K562 (cell line): Measurements from ENCODE around the gene TBC1D17. TPM values are rescaled to one million over a fixed set of nuclear protein-coding genes. Genes with fewer than 3 reads are reported as not detected.

Experiments used
- ATAC-seq: fragments of 200-7000 bp; cut with Tn5 transposase; 3 replicates; pipeline ENCODE4 v1.9.1; 2020; ENCODE audit warnings: moderate library complexity
- BruUV-seq: library from RNA; stranded (reverse); fragments of 400-500 nt; replicated peaks from 2 replicates; lab custom pipeline; 2021; lab: Mats Ljungman, UMichigan
- CTCF ChIA-PET: fragments of 300-600 bp; formaldehyde crosslinking; extraction: SDS; loops from one replicate; lab custom pipeline; 2021; ENCODE audit warnings: low intra/inter-chr PET ratio; lab: Yijun Ruan, JAX
- POLR2A ChIA-PET: fragments of 300-600, 350-650 bp; sonication (Branson Sonifier 250); formaldehyde crosslinking; extraction: SDS; loops from one replicate; lab custom pipeline; 2021; ENCODE audit warnings: antibody characterized with exemption, inconsistent platforms; lab: Yijun Ruan, JAX
- DNase-seq, 4 experiments: peaks; one replicate each; pipeline versions ENCODE4 v3.0.0 to v3.0.0-alpha.2; 2011 to 2018; ENCODE audit warnings: low spot score in 3 of 4, mixed read lengths in 3 of 4; ENCODE audit errors: extremely low read depth in 1 of 4
- FAIRE-seq: peaks from 2 replicates; lab custom pipeline; 2011; peaks lifted over from hg19 to GRCh38; lab: Jason Lieb, UNC
- H2AFZ ChIP-seq: 2 replicates; pipeline ENCODE4 v1.6.0; 2011; ENCODE audit warnings: low read depth, low read length, control low read depth, inconsistent platforms
- H3K27ac ChIP-seq: fragments of 200-600 bp; 3 replicates; pipeline ENCODE4 v1.8.0; 2011; ENCODE audit warnings: low read depth, mild to moderate bottlenecking, control low read depth, inconsistent platforms, low read length, moderate library complexity, mixed read lengths; ENCODE audit errors: extremely low read depth
- H3K27me3 ChIP-seq, 2 experiments: fragments of 300-600 bp in 1 of 2; 2 replicates in 1 of 2; 3 replicates in 1 of 2; pipeline versions ENCODE4 v1.6.0 to v1.8.0; 2011; ENCODE audit warnings: inconsistent platforms in 2 of 2, low read length in 2 of 2, mild to moderate bottlenecking in 1 of 2, mixed read lengths in 1 of 2, moderate library complexity in 1 of 2; ENCODE audit not compliant: control insufficient read depth in 2 of 2, insufficient read depth in 2 of 2
- H3K36me3 ChIP-seq: fragments of 300-600 bp; 3 replicates; pipeline ENCODE4 v1.8.0; 2011; ENCODE audit warnings: mild to moderate bottlenecking, low read length, inconsistent platforms; ENCODE audit not compliant: control insufficient read depth, insufficient read depth
- H3K4me1 ChIP-seq, 2 experiments: fragments of 200-600 bp in 1 of 2; replicated peaks in 1 of 2; 2 replicates in 1 of 2; 3 replicates in 1 of 2; pipeline versions ENCODE4 v1.5.1 to v1.8.0; 2011; ENCODE audit warnings: inconsistent platforms in 2 of 2, low read length in 2 of 2, mild to moderate bottlenecking in 1 of 2, mixed read lengths in 1 of 2, moderate library complexity in 1 of 2; ENCODE audit not compliant: control insufficient read depth in 2 of 2, insufficient read depth in 2 of 2
- H3K4me2 ChIP-seq: 2 replicates; pipeline ENCODE4 v1.6.1; 2011; ENCODE audit warnings: low read length, control low read depth, inconsistent platforms, mixed read lengths; ENCODE audit not compliant: insufficient read depth
- H3K4me3 ChIP-seq: fragments of 200-600 bp; sonication (generic), shearing (Covaris generic); 2 replicates; pipeline ENCODE4 v1.5.1; 2016; ENCODE audit warnings: control low read depth, inconsistent platforms
- H3K79me2 ChIP-seq: fragments of 200-600 bp; 3 replicates; pipeline ENCODE4 v1.8.0; 2011; ENCODE audit warnings: low read length, inconsistent platforms; ENCODE audit not compliant: control insufficient read depth, insufficient read depth
- H3K9ac ChIP-seq, 2 experiments: 2 replicates each; pipeline versions ENCODE4 v1.6.0 to v1.6.1; 2011; ENCODE audit warnings: low read depth in 2 of 2, low read length in 2 of 2, control low read depth in 1 of 2, inconsistent platforms in 1 of 2, mild to moderate bottlenecking in 1 of 2, mixed read lengths in 1 of 2; ENCODE audit not compliant: insufficient read depth in 1 of 2
- H3K9me1 ChIP-seq: one replicate; pipeline ENCODE4 v1.6.0; 2011; ENCODE audit warnings: inconsistent platforms, mild to moderate bottlenecking, low read length, moderate library complexity; ENCODE audit not compliant: control insufficient read depth, insufficient read depth
- H3K9me3 ChIP-seq: replicated peaks from 2 replicates; pipeline ENCODE4 v1.5.1; 2011; ENCODE audit warnings: low read depth, low read length, inconsistent platforms; ENCODE audit not compliant: control insufficient read depth, insufficient read depth
- H4K20me1 ChIP-seq: replicated peaks from 2 replicates; pipeline ENCODE4 v1.6.1; 2011; ENCODE audit warnings: low read length, inconsistent platforms, mixed read lengths; ENCODE audit not compliant: control insufficient read depth, insufficient read depth
- CTCF ChIP-seq, 3 experiments: IDR thresholded peaks in 2 of 3; conservative IDR thresholded peaks in 1 of 3; 2 replicates each; pipeline ENCODE4 v1.5.1; 2011 to 2012; ENCODE audit warnings: low read length in 3 of 3, mild to moderate bottlenecking in 3 of 3, control low read depth in 2 of 3, improper control_type of control experiment in 1 of 3, inconsistent platforms in 1 of 3, low read depth in 1 of 3, mixed read lengths in 1 of 3, moderate library complexity in 1 of 3; ENCODE audit not compliant: insufficient read depth in 2 of 3
- DACH1 ChIP-seq: fragments of 450-650 bp; IDR thresholded peaks from 2 replicates; pipeline ENCODE4 v1.6.1; 2018; ENCODE audit not compliant: partially characterized antibody
- IRF2 ChIP-seq: sonication (generic); formaldehyde crosslinking; IDR thresholded peaks from 2 replicates; pipeline ENCODE4 v1.8.1; 2022; ENCODE audit warnings: mild to moderate bottlenecking, missing genetic modification reagents
- MBD2 ChIP-seq: sonication (generic); IDR thresholded peaks from 2 replicates; pipeline ENCODE4 v1.6.1; 2016; ENCODE audit warnings: low read depth, borderline replicate concordance
- MYNN ChIP-seq, 2 experiments: sonication (generic); formaldehyde crosslinking in 1 of 2; IDR thresholded peaks; 2 replicates each; pipeline versions ENCODE4 v1.5.0 to v1.6.1; 2016 to 2020; ENCODE audit warnings: antibody characterized with exemption in 1 of 2, missing genetic modification reagents in 1 of 2
- PCBP1 ChIP-seq: fragments of 200-400 bp; formaldehyde crosslinking; IDR thresholded peaks from 2 replicates; pipeline ENCODE4 v1.6.1; 2018; ENCODE audit warnings: mild to moderate bottlenecking, low read depth, low read length; ENCODE audit not compliant: poor library complexity, severe bottlenecking
- POLR2A ChIP-seq: fragments of 450-650 bp; conservative IDR thresholded peaks from 2 replicates; pipeline ENCODE4 v1.6.1; 2016
- POLR2AphosphoS5 ChIP-seq: IDR thresholded peaks from 2 replicates; pipeline ENCODE4 v1.6.1; 2011; ENCODE audit warnings: mild to moderate bottlenecking, low read depth, low read length, moderate library complexity; ENCODE audit not compliant: control insufficient read depth, insufficient read depth
- POLR2G ChIP-seq: fragments of 200-400 bp; formaldehyde crosslinking; IDR thresholded peaks from 2 replicates; pipeline ENCODE4 v1.6.1; 2017; ENCODE audit warnings: low read depth, mild to moderate bottlenecking, antibody characterized with exemption, low read length, moderate library complexity
- RBFOX2 ChIP-seq: fragments of 200-400 bp; formaldehyde crosslinking; IDR thresholded peaks from 2 replicates; pipeline ENCODE4 v1.6.1; 2017; ENCODE audit warnings: low read depth, mild to moderate bottlenecking, low read length, moderate library complexity
- RBM22 ChIP-seq: fragments of 200-400 bp; formaldehyde crosslinking; IDR thresholded peaks from 2 replicates; pipeline ENCODE4 v1.6.1; 2018; ENCODE audit warnings: low read length, low read depth; ENCODE audit not compliant: poor library complexity, severe bottlenecking
- SUPT5H ChIP-seq: fragments of 450-650 bp; IDR thresholded peaks from 2 replicates; pipeline ENCODE4 v1.6.1; 2016
- TFAP4 ChIP-seq: sonication (generic); formaldehyde crosslinking; IDR thresholded peaks from 2 replicates; pipeline ENCODE4 v1.8.0; 2022; ENCODE audit warnings: missing genetic modification reagents, mild to moderate bottlenecking, moderate library complexity, borderline replicate concordance
- TGIF2 ChIP-seq: sonication (generic); formaldehyde crosslinking; IDR thresholded peaks from 2 replicates; pipeline ENCODE4 v1.8.1; 2022; ENCODE audit warnings: mild to moderate bottlenecking, missing genetic modification reagents, moderate library complexity
- ZFPM2 ChIP-seq: fragments of 250-450 bp; sonication (Bioruptor Pico); IDR thresholded peaks from 2 replicates; pipeline ENCODE4 v1.5.1; 2022; ENCODE audit warnings: mild to moderate bottlenecking
- ZNF311 ChIP-seq: fragments of 250-450 bp; sonication (Bioruptor Pico); IDR thresholded peaks from 2 replicates; pipeline ENCODE4 v1.4.0; 2020; ENCODE audit warnings: mild to moderate bottlenecking, moderate library complexity
- ZNF740 ChIP-seq, 3 experiments: fragments of 200-800 bp in 1 of 3; sonication (Bioruptor generic) in 1 of 3; sonication (generic) in 1 of 3; formaldehyde crosslinking in 1 of 3; IDR thresholded peaks; 2 replicates each; pipeline versions ENCODE4 v1.6.1 to v1.8.0; 2016 to 2022; ENCODE audit warnings: mild to moderate bottlenecking in 2 of 3, missing compliant biosample characterization in 2 of 3, missing genetic modification characterization in 2 of 3, missing genetic modification reagents in 1 of 3
- WGBS: fragments of 100-300 bp; shearing (Covaris generic); methylation state at CpG from one replicate; pipeline ENCODE4 v1.1.6; 2016; ENCODE audit warnings: low coverage, mixed read lengths; ENCODE audit not compliant: insufficient coverage; ENCODE audit errors: missing lambda C conversion rate; 5-methylcytosine and 5-hydroxymethylcytosine counted together
- in situ Hi-C: fragments of 300-500 bp; cut with MboI; formaldehyde crosslinking; loops from 4 replicates; pipeline ENCODE4 v1.15.0; 2018; ENCODE audit warnings: inconsistent platforms, mixed read lengths
- intact Hi-C: fragments of 100-400 bp; cut with micrococcal nuclease; formaldehyde crosslinking; loops from 2 replicates; pipeline ENCODE4 v1.14.2; 2022
- polyA plus RNA-seq, 8 experiments: library from polyadenylated mRNA; depleted of rRNA in 4 of 8; stranded (reverse) in 5 of 8; unstranded in 3 of 8; fragments of >200 nt; fragmentation: Nextera tagmentation in 2 of 8; fragmentation: Illumina TruSeq in 1 of 8; extraction: Ambion mirVana in 2 of 8; extraction: Trizol in 1 of 8; gene quantifications; 2 replicates each; pipeline versions ENCODE4 v1.2.1 to v1.2.3, GENCODE V29; 2011 to 2014; ENCODE audit warnings: inconsistent platforms in 1 of 8, missing spikeins in 1 of 8
- total RNA-seq, 7 experiments: library from RNA; depleted of rRNA in 6 of 7; stranded (reverse); fragments of >200 nt in 6 of 7; fragmentation: Illumina TruSeq in 2 of 7; extraction: Trizol in 2 of 7; gene quantifications; 2 replicates each; pipeline versions ENCODE4 v1.2.1 to v1.2.3, GENCODE V29; 2011 to 2021; ENCODE audit warnings: low replicate concordance in 1 of 7

Gene TBC1D17
- total and polyA plus RNA-seq, 9 of the 15 experiments (the other 6 are each of a cell fraction or from before 2014, with no cell fraction given), result 0.42 to 16.0 (median 3.8) TPM

GRCh38 chr19:49860336-49861102, 17.0 kb upstream of the TBC1D17 start:
- no peaks in the 10 kb centered on the region for H3K27me3 ChIP-seq
- BruUV-seq, result no TSS peak
- peaks cover 9 to 83% of the 10 kb centered on the region in 2 experiments; a peak in 4 of 5 replicates for H3K4me1 ChIP-seq
- no peak overlapping the region for H3K4me3 ChIP-seq
- H3K36me3 ChIP-seq, result peaks cover 93% of the 10 kb centered on the region
- peaks cover 27% of the 10 kb centered on the region; the same call in 1 of the 2 replicates for H4K20me1 ChIP-seq
- WGBS, result 77% methylated on average over 13 of the region's 17 CpGs
- in situ Hi-C loops (no loop called here), intact Hi-C loops (no loop called here)
- no peak for FAIRE-seq
- no peak for DNase-seq
- H3K9me1 ChIP-seq, result peaks cover 4% of the 10 kb centered on the region
- no peaks in the 10 kb centered on the region for H3K9me3 ChIP-seq
- H3K79me2 ChIP-seq, result peaks cover 24% of the 10 kb centered on the region
- H3K9ac ChIP-seq, result peak overlapping the region in 1 of 2 experiments; percentile 77; a peak in 2 of 4 replicates
- H3K4me2 ChIP-seq, result no peak overlapping the region
- POLR2A ChIA-PET, result interaction anchor here (0.5 to 1.3 kb wide), 2 partner anchors 8 to 335 kb away, joined by 3 to 6 read pairs; no protein-coding TSS in a partner anchor
- ATAC-seq, result no peak
- H2AFZ ChIP-seq, result no peak overlapping the region
- CTCF ChIA-PET, result no interaction called here
- no peak overlapping the region; the same call in 2 of the 3 replicates for H3K27ac ChIP-seq
- TF ChIP-seq DACH1 (no peak), POLR2AphosphoS5 (peak; percentile 31), CTCF (IDR thresholded peaks at IDR 0.05 in 2 of 3, conservative IDR thresholded peaks at IDR 0.05 in 1 of 3; ENCODE audit: insufficient read depth in 2 of 3, low read depth in 1 of 3, low read length in 3 of 3) (no peak), ZFPM2 (CRISPR knock-in tag) (no peak), RBFOX2 (peak; percentile 51), TGIF2 (CRISPR knock-in tag) (no peak), SUPT5H (peak; percentile 49; the same call in 1 of the 2 replicates), TFAP4 (peak; percentile 21; the same call in 1 of the 2 replicates), ZNF740 (CRISPR knock-in tag; IDR thresholded peaks at IDR 0.05) (0 out of 2 replicates have a peak, but pooled peaks have one; percentile 1), ZNF740 (tag; IDR thresholded peaks at IDR 0.05) (no peak), MBD2 (0 out of 2 replicates have a peak, but pooled peaks have one; percentile 6), POLR2G (peak; percentile 38), MYNN (IDR thresholded peaks at IDR 0.05) (0 out of 2 replicates have a peak, but pooled peaks have one; percentile 9), MYNN (CRISPR knock-in tag; IDR thresholded peaks at IDR 0.05) (no peak), ZNF311 (CRISPR knock-in tag) (no peak), RBM22 (peak; percentile 7), IRF2 (CRISPR knock-in tag) (no peak), POLR2A (peak; percentile 65), PCBP1 (peak; percentile 20)
